B cell (primary cell): ENCODE results near the gene TUBA1C. TPM values are rescaled to one million over a fixed set of nuclear protein-coding genes. Genes with fewer than 3 reads are reported as not detected.

ENCODE experiments used
- ATAC-seq: fragments of 200-7000 bp; cut with Tn5 transposase; one replicate; pipeline ENCODE4 v1.10.0; 2021; ENCODE audit warnings: low read depth, mild to moderate bottlenecking, moderate number of reproducible peaks, moderate library complexity
- CTCF ChIA-PET: fragments of 350-600 bp; sonication (Branson Sonifier 250); formaldehyde crosslinking; loops from one replicate; lab custom pipeline; 2021; ENCODE audit warnings: antibody characterized with exemption, inconsistent platforms; lab: Charles Lee
- POLR2A ChIA-PET: fragments of 350-600 bp; sonication (Branson Sonifier 250); formaldehyde crosslinking; loops from one replicate; lab custom pipeline; 2021; ENCODE audit warnings: antibody characterized with exemption; lab: Charles Lee
- DNase-seq: peaks from one replicate; pipeline ENCODE4 v3.0.0; 2013
- H2AFZ ChIP-seq: 2 replicates; pipeline ENCODE4 v1.6.1; 2012; ENCODE audit warnings: mild to moderate bottlenecking, low read depth, low read length; ENCODE audit not compliant: insufficient read depth, poor library complexity, severe bottlenecking
- H3K27ac ChIP-seq, 2 donors: 1 replicate in 1 of 2; 2 replicates in 1 of 2; pipeline ENCODE4 v1.5.1; 2012 to 2013; ENCODE audit warnings: low read length in 2 of 2, mild to moderate bottlenecking in 2 of 2, moderate library complexity in 1 of 2
- H3K27me3 ChIP-seq, 4 experiments: fragments of 200-600 bp in 1 of 4; sonication (generic) in 1 of 4; replicated peaks in 1 of 4; 1 replicate in 2 of 4; 2 replicates in 2 of 4; pipeline versions ENCODE4 v1.6.1 to v1.7.0; 2013 to 2016; ENCODE audit warnings: low read length in 3 of 4, mild to moderate bottlenecking in 2 of 4, mixed read lengths in 1 of 4, moderate library complexity in 1 of 4; ENCODE audit not compliant: insufficient read depth in 4 of 4, control insufficient read depth in 3 of 4; ENCODE audit errors: control extremely low read depth in 1 of 4
- H3K36me3 ChIP-seq, 2 experiments: replicated peaks in 1 of 2; 1 replicate in 1 of 2; 2 replicates in 1 of 2; pipeline versions ENCODE4 v1.6.1 to v1.7.1; 2013; ENCODE audit warnings: low read length in 1 of 2; ENCODE audit not compliant: insufficient read depth in 2 of 2, control insufficient read depth in 1 of 2; ENCODE audit errors: control extremely low read depth in 1 of 2, extremely low read depth in 1 of 2
- H3K4me1 ChIP-seq, 2 donors: fragments of 200-600 bp in 1 of 2; sonication (generic) in 1 of 2; 1 replicate in 1 of 2; 2 replicates in 1 of 2; pipeline versions ENCODE4 v1.5.1 to v1.6.1; 2013 to 2017; ENCODE audit warnings: low read length in 2 of 2; ENCODE audit not compliant: control insufficient read depth in 2 of 2, insufficient read depth in 2 of 2
- H3K4me2 ChIP-seq: replicated peaks from 2 replicates; pipeline ENCODE3; 2012; ENCODE audit warnings: mild to moderate bottlenecking, low read depth, low read length; ENCODE audit not compliant: poor library complexity, severe bottlenecking
- H3K4me3 ChIP-seq, 5 experiments: fragments of 200-600 bp in 1 of 5; sonication (generic) in 1 of 5; 1 replicate in 3 of 5; 2 replicates in 2 of 5; pipeline versions ENCODE4 v1.5.1 to v1.7.0; 2011 to 2016; ENCODE audit warnings: low read length in 4 of 5, mild to moderate bottlenecking in 4 of 5, low read depth in 2 of 5, control low read depth in 1 of 5, moderate library complexity in 1 of 5; ENCODE audit not compliant: insufficient read depth in 1 of 5; ENCODE audit errors: control extremely low read depth in 1 of 5, extremely low read depth in 1 of 5
- H3K79me2 ChIP-seq: fragments of 200-600 bp; sonication (generic); one replicate; pipeline ENCODE4 v1.6.0; 2016; ENCODE audit warnings: low read length; ENCODE audit not compliant: control insufficient read depth, insufficient read depth
- H3K9ac ChIP-seq: fragments of 200-600 bp; sonication (generic); 2 replicates; pipeline ENCODE4 v1.6.1; 2017; ENCODE audit warnings: mild to moderate bottlenecking, low read length, moderate library complexity
- H3K9me3 ChIP-seq, 3 donors: one replicate each; pipeline versions ENCODE4 v1.6.1 to v1.7.1; 2013; ENCODE audit warnings: low read length in 2 of 3; ENCODE audit not compliant: control insufficient read depth in 2 of 3, insufficient read depth in 1 of 3; ENCODE audit errors: control extremely low read depth in 1 of 3
- H4K20me1 ChIP-seq: 2 replicates; pipeline ENCODE4 v1.6.0; 2012; ENCODE audit warnings: mild to moderate bottlenecking, low read length; ENCODE audit not compliant: insufficient read depth, control insufficient read depth, poor library complexity, severe bottlenecking
- H3K27ac Mint-ChIP-seq: one replicate; pipeline ENCODE4 v1.8.0; 2021; ENCODE audit warnings: mixed read lengths
- H3K27me3 Mint-ChIP-seq: one replicate; pipeline ENCODE4 v1.8.0; 2021; ENCODE audit warnings: mixed read lengths
- H3K4me1 Mint-ChIP-seq: one replicate; pipeline ENCODE4 v1.8.0; 2021; ENCODE audit warnings: mixed read lengths
- H3K4me3 Mint-ChIP-seq: one replicate; pipeline ENCODE4 v1.8.0; 2021; ENCODE audit warnings: mixed read lengths
- H3K9me3 Mint-ChIP-seq: one replicate; pipeline ENCODE4 v1.8.0; 2022; ENCODE audit warnings: mixed read lengths; ENCODE audit not compliant: insufficient read depth
- EZH2 ChIP-seq: IDR thresholded peaks from 2 replicates; pipeline ENCODE4 v1.6.1; 2012; ENCODE audit warnings: borderline replicate concordance, low read depth, mild to moderate bottlenecking, moderate library complexity, low read length; ENCODE audit not compliant: insufficient read depth, poor library complexity, severe bottlenecking
- WGBS: methylation state at CpG from one replicate; pipeline ENCODE4 v1.1.5; 2013; ENCODE audit warnings: missing lambda C conversion rate; ENCODE audit not compliant: insufficient coverage; 5-methylcytosine and 5-hydroxymethylcytosine counted together
- intact Hi-C: fragments of 100-400 bp; cut with micrococcal nuclease; formaldehyde crosslinking; loops from one replicate; pipeline ENCODE4 v1.10.0; 2022
- polyA plus RNA-seq: library from polyadenylated mRNA; depleted of rRNA; stranded (reverse); fragments of >200 nt; gene quantifications from 2 replicates; pipeline ENCODE4 v1.2.3, GENCODE V29; 2012
- total RNA-seq, 2 donors: library from RNA; stranded (reverse); fragments of 120-200 nt in 1 of 2; gene quantifications; 1 replicate in 1 of 2; 2 replicates in 1 of 2; pipeline versions ENCODE4 v1.2.3 to v1.2.4, GENCODE V29; 2013 to 2022
- TF ChIP-seq, protein P1 (sequence below): fragments of 200-600 bp; IDR thresholded peaks from one replicate; pipeline ENCODE4 v1.8.0; 2022; ENCODE audit warnings: antibody characterized with exemption, mild to moderate bottlenecking

TUBA1C gene
- total and polyA plus RNA-seq, 2 donors (not counting 1 experiment from before 2014, with no cell fraction given) = 34.9 to 121 TPM

DNA sequence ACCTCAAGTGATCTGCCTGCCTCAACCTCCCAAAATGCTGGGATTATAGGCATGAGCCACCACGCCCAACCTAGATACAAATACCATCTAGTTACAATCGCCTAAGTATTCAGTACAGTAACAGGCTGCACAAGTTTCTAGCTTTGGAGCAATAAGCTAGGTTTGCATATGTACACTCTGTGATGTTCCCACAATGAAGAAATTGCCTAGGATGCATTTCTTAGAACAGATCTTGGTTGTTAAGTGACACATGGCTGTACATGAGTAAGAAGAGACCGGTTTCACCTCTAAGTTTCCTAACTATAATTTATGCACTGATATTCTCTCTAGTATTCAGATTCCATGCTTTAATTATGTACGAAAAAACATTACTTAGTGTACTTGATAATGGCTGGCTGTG lies 5.4 kb upstream of the TUBA1C start:
- no peak overlapping the region for H3K27ac Mint-ChIP-seq
- peaks cover 9% of the 10 kb centered on the region for H3K4me1 Mint-ChIP-seq
- H3K36me3 ChIP-seq = no peaks in the 10 kb centered on the region
- H3K4me2 ChIP-seq = no peak overlapping the region
- H3K9me3 ChIP-seq = no peaks in the 10 kb centered on the region
- H3K9me3 Mint-ChIP-seq = no peaks in the 10 kb centered on the region
- H3K9ac ChIP-seq = no peak overlapping the region
- no peaks in the 10 kb centered on the region for H4K20me1 ChIP-seq
- no peak overlapping the region for H3K4me3 ChIP-seq
- no peak overlapping the region for H3K4me3 Mint-ChIP-seq
- ChIA-PET POLR2A (no interaction called here), CTCF (interaction anchor here (0.9 kb wide), 1 partner anchor 9 kb away, joined by 3 read pairs; no protein-coding TSS in a partner anchor)
- H3K27me3 ChIP-seq = no peaks in the 10 kb centered on the region
- no peaks in the 10 kb centered on the region for H3K79me2 ChIP-seq
- ATAC-seq (no peak), DNase-seq (no peak)
- no peak overlapping the region for H3K27ac ChIP-seq
- H3K27me3 Mint-ChIP-seq = no peaks in the 10 kb centered on the region
- TF ChIP-seq, protein P1, sequence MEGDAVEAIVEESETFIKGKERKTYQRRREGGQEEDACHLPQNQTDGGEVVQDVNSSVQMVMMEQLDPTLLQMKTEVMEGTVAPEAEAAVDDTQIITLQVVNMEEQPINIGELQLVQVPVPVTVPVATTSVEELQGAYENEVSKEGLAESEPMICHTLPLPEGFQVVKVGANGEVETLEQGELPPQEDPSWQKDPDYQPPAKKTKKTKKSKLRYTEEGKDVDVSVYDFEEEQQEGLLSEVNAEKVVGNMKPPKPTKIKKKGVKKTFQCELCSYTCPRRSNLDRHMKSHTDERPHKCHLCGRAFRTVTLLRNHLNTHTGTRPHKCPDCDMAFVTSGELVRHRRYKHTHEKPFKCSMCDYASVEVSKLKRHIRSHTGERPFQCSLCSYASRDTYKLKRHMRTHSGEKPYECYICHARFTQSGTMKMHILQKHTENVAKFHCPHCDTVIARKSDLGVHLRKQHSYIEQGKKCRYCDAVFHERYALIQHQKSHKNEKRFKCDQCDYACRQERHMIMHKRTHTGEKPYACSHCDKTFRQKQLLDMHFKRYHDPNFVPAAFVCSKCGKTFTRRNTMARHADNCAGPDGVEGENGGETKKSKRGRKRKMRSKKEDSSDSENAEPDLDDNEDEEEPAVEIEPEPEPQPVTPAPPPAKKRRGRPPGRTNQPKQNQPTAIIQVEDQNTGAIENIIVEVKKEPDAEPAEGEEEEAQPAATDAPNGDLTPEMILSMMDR = no peak
- TF ChIP-seq EZH2 = no peak
- H2AFZ ChIP-seq = no peak overlapping the region
- WGBS = no CpG with 5 or more reads among the region's 4 CpGs
- peaks cover 0 to 3% of the 10 kb centered on the region in 2 donors for H3K4me1 ChIP-seq
- intact Hi-C loops = no loop called here

DNA sequence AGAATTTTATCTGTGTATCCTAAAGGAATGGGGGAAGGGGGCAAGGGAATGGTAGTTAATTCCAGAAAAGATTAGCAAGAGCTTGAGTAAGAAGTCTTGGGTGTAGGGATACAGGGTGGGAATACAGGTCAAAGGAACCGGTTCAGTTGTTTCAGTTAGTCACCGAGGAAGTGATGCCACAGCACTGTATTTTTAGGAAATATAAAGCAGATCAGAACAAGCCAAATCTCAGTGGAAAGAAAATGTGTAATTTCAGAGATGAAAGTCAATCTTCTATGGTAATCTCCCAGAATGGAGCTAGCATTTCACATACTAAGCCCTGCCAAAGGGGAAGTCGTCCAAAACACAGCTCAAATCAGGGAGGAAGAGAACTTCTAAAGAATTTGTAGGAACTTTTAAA lies 4.7 kb upstream of the TUBA1C start:
- Histone ChIP-seq H4K20me1 (no peaks in the 10 kb centered on the region), H3K4me2 (no peak overlapping the region), H3K27ac (no peak overlapping the region), H3K27me3 (no peaks in the 10 kb centered on the region), H3K4me3 (no peak overlapping the region), H2AFZ (no peak overlapping the region), H3K9ac (no peak overlapping the region), H3K4me1 (peaks cover 0 to 4% of the 10 kb centered on the region in 2 donors), H3K36me3 (no peaks in the 10 kb centered on the region), H3K79me2 (peaks cover 5% of the 10 kb centered on the region), H3K9me3 (no peaks in the 10 kb centered on the region)
- DNase-seq (no peak), ATAC-seq (no peak)
- intact Hi-C loops = no loop called here
- POLR2A ChIA-PET = no interaction called here
- WGBS = 100% methylated on average over 1 of the region's 3 CpGs
- H3K27me3 Mint-ChIP-seq = no peaks in the 10 kb centered on the region
- H3K9me3 Mint-ChIP-seq = no peaks in the 10 kb centered on the region
- H3K27ac Mint-ChIP-seq = no peak overlapping the region
- TF ChIP-seq, protein P1 = no peak
- no peak for TF ChIP-seq EZH2
- H3K4me1 Mint-ChIP-seq = peaks cover 9% of the 10 kb centered on the region
- CTCF ChIA-PET = interaction anchor here (0.8 to 1.2 kb wide), 2 partner anchors 16 to 29 kb away, joined by 3 to 6 read pairs; no protein-coding TSS in a partner anchor
- no peak overlapping the region for H3K4me3 Mint-ChIP-seq
